Endothelial cell of umbilical vein (primary cell): ENCODE data around the gene ZNF407. TPM values are rescaled to one million over a fixed set of nuclear protein-coding genes. Genes with fewer than 3 reads are reported as not detected.

Source experiments
- BruUV-seq: library from RNA; stranded (reverse); fragments of 400-500 nt; replicated peaks from 2 replicates; lab custom pipeline; 2021; lab: Mats Ljungman, UMichigan
- CTCF ChIA-PET: fragments of 300-600, 350-600 bp; sonication (Branson Sonifier 250); formaldehyde crosslinking; loops from one replicate; lab custom pipeline; 2021; ENCODE audit warnings: antibody characterized with exemption, inconsistent platforms; lab: Charles Lee
- POLR2A ChIA-PET: fragments of 300-600, 350-600 bp; sonication (Branson Sonifier 250); formaldehyde crosslinking; loops from one replicate; lab custom pipeline; 2021; ENCODE audit warnings: antibody characterized with exemption, inconsistent platforms; lab: Charles Lee
- DNase-seq: peaks from one replicate; pipeline ENCODE4 v3.0.0-alpha.2; 2011; ENCODE audit warnings: low read depth, low spot score
- FAIRE-seq: peaks from 2 replicates; lab custom pipeline; 2011; peaks lifted over from hg19 to GRCh38; lab: Jason Lieb, UNC
- H2AFZ ChIP-seq: 2 replicates; pipeline ENCODE4 v1.6.0; 2012; ENCODE audit warnings: low read depth, low read length, control low read depth, inconsistent platforms
- H3K27ac ChIP-seq: 2 replicates; pipeline ENCODE4 v1.5.1; 2011; ENCODE audit warnings: low read depth, mild to moderate bottlenecking, control low read depth, low read length, moderate library complexity; ENCODE audit not compliant: insufficient read depth
- H3K27me3 ChIP-seq, 2 experiments: 2 replicates each; pipeline versions ENCODE4 v1.6.0 to v1.6.1; 2011; ENCODE audit warnings: low read length in 2 of 2, mixed read lengths in 1 of 2; ENCODE audit not compliant: control insufficient read depth in 2 of 2, insufficient read depth in 2 of 2
- H3K36me3 ChIP-seq, 2 experiments: 2 replicates in 1 of 2; 3 replicates in 1 of 2; pipeline ENCODE4 v1.5.1; 2011; ENCODE audit warnings: low read length in 2 of 2, mild to moderate bottlenecking in 1 of 2, moderate library complexity in 1 of 2; ENCODE audit not compliant: control insufficient read depth in 2 of 2, insufficient read depth in 2 of 2; ENCODE audit errors: extremely low read depth in 1 of 2
- H3K4me1 ChIP-seq: 3 replicates; pipeline ENCODE4 v1.5.1; 2011; ENCODE audit warnings: mild to moderate bottlenecking, low read length; ENCODE audit not compliant: control insufficient read depth, insufficient read depth; ENCODE audit errors: extremely low read depth
- H3K4me2 ChIP-seq: 2 replicates; pipeline ENCODE4 v1.6.1; 2011; ENCODE audit warnings: low read length, control low read depth, mixed read lengths; ENCODE audit not compliant: insufficient read depth
- H3K4me3 ChIP-seq, 3 experiments: fragments of 200-600 bp in 1 of 3; sonication (generic), shearing (Covaris generic) in 1 of 3; replicated peaks in 1 of 3; 2 replicates each; pipeline ENCODE4 v1.5.1; 2011 to 2016; ENCODE audit warnings: control low read depth in 3 of 3, low read length in 3 of 3, mild to moderate bottlenecking in 2 of 3, inconsistent platforms in 1 of 3, low read depth in 1 of 3, moderate library complexity in 1 of 3; ENCODE audit not compliant: insufficient read depth in 1 of 3
- H3K79me2 ChIP-seq: 2 replicates; pipeline ENCODE4 v1.6.0; 2012; ENCODE audit warnings: low read length, inconsistent platforms; ENCODE audit not compliant: control insufficient read depth, insufficient read depth
- H3K9ac ChIP-seq: replicated peaks from 2 replicates; pipeline ENCODE3; 2011; ENCODE audit warnings: low read length, control low read depth; ENCODE audit not compliant: insufficient read depth; ENCODE audit errors: extremely low read depth
- H3K9me1 ChIP-seq: replicated peaks from 3 replicates; pipeline ENCODE4 v1.6.0; 2011; ENCODE audit warnings: mild to moderate bottlenecking, low read length; ENCODE audit not compliant: control insufficient read depth, insufficient read depth; ENCODE audit errors: extremely low read depth
- H3K9me3 ChIP-seq: replicated peaks from 2 replicates; pipeline ENCODE4 v1.5.1; 2012; ENCODE audit warnings: low read length, inconsistent platforms; ENCODE audit not compliant: control insufficient read depth, insufficient read depth
- H4K20me1 ChIP-seq: replicated peaks from 2 replicates; pipeline ENCODE3; 2011; ENCODE audit warnings: mild to moderate bottlenecking, low read length; ENCODE audit not compliant: control insufficient read depth, insufficient read depth; ENCODE audit errors: extremely low read depth
- EZH2 ChIP-seq: IDR thresholded peaks from 2 replicates; pipeline ENCODE4 v1.6.1; 2012; ENCODE audit warnings: borderline replicate concordance, low read depth, mild to moderate bottlenecking, moderate library complexity, low read length, inconsistent platforms; ENCODE audit not compliant: severe bottlenecking
- FOS ChIP-seq: IDR thresholded peaks from 2 replicates; pipeline ENCODE4 v1.6.1; 2011; ENCODE audit warnings: mild to moderate bottlenecking, low read length, moderate library complexity, borderline replicate concordance; ENCODE audit not compliant: insufficient read depth
- JUN ChIP-seq: IDR thresholded peaks from 2 replicates; pipeline ENCODE4 v1.6.1; 2011; ENCODE audit warnings: borderline replicate concordance, low read depth; ENCODE audit not compliant: insufficient read length, insufficient read depth
- MYC ChIP-seq: IDR thresholded peaks from one replicate; pipeline ENCODE4 v1.6.1; 2011; ENCODE audit warnings: mild to moderate bottlenecking, low read depth, low read length
- POLR2A ChIP-seq: IDR thresholded peaks from 2 replicates; pipeline ENCODE4 v1.6.1; 2012; ENCODE audit warnings: low read depth, mild to moderate bottlenecking, control low read depth, low read length
- dilution Hi-C: fragments of 300-500 bp; cut with MboI; formaldehyde crosslinking; loops from one replicate; pipeline ENCODE4 v1.15.0; 2019; ENCODE audit warnings: low sequenced_read_pairs; ENCODE audit not compliant: extremely low pct_ligation_motif_present
- intact Hi-C: fragments of 100-400 bp; cut with micrococcal nuclease; formaldehyde crosslinking; loops from one replicate; pipeline ENCODE4 v1.10.0; 2022
- polyA plus RNA-seq, 4 experiments: library from polyadenylated mRNA; depleted of rRNA in 3 of 4; stranded (reverse) in 3 of 4; unstranded in 1 of 4; fragments of >200 nt; gene quantifications; 2 replicates each; pipeline versions ENCODE4 v1.2.1 to v1.2.3, GENCODE V29; 2011 to 2012; ENCODE audit warnings: missing spikeins in 1 of 4
- total RNA-seq: library from RNA; stranded (reverse); gene quantifications from 2 replicates; pipeline ENCODE4 v1.2.3, GENCODE V29; 2021
- TF ChIP-seq, protein P1 (sequence below), 2 donors: IDR thresholded peaks; 1 replicate in 1 of 2; 2 replicates in 1 of 2; pipeline ENCODE4 v1.5.1; 2011; ENCODE audit warnings: low read length in 2 of 2, mild to moderate bottlenecking in 2 of 2, moderate library complexity in 2 of 2, control low read depth in 1 of 2, inconsistent platforms in 1 of 2, low read depth in 1 of 2; ENCODE audit not compliant: insufficient read depth in 1 of 2; ENCODE audit errors: extremely low read depth in 1 of 2
- TF ChIP-seq, protein P2 (sequence below): IDR thresholded peaks from 2 replicates; pipeline ENCODE4 v1.6.1; 2011; ENCODE audit not compliant: insufficient read depth, insufficient read length

Gene ZNF407
- total and polyA plus RNA-seq, 2 donors (not counting 3 experiments of a cell fraction or from before 2014, with no cell fraction given): 3.8 to 20.1 TPM

DNA sequence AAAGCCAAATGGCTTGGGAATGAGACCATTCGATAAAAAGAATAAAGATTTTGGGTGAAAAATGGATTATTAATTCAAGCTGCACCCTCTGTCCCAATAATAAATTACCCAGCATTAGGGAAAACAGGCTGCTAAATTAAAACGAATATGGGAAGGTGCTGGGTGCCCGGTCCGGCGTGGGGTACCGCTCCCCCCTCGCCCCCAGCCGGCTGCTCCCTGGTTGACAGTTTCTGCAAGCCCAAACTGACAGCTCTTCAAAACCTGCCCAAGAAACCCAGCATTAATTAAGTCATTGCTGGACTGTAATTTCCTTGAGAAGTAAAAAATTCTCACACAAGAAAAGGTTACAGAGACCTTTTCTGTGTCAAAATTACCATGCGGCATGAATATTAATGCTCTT is 512.6 kb downstream of the ZNF407 start:
- TF ChIP-seq FOS: no peak
- no peak for TF ChIP-seq MYC
- TF ChIP-seq, protein P1, sequence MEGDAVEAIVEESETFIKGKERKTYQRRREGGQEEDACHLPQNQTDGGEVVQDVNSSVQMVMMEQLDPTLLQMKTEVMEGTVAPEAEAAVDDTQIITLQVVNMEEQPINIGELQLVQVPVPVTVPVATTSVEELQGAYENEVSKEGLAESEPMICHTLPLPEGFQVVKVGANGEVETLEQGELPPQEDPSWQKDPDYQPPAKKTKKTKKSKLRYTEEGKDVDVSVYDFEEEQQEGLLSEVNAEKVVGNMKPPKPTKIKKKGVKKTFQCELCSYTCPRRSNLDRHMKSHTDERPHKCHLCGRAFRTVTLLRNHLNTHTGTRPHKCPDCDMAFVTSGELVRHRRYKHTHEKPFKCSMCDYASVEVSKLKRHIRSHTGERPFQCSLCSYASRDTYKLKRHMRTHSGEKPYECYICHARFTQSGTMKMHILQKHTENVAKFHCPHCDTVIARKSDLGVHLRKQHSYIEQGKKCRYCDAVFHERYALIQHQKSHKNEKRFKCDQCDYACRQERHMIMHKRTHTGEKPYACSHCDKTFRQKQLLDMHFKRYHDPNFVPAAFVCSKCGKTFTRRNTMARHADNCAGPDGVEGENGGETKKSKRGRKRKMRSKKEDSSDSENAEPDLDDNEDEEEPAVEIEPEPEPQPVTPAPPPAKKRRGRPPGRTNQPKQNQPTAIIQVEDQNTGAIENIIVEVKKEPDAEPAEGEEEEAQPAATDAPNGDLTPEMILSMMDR (IDR thresholded peaks at IDR 0.05; ENCODE audit: extremely low read depth in 1 of 2, insufficient read depth in 1 of 2, low read depth in 1 of 2, low read length in 2 of 2): no peak
- TF ChIP-seq EZH2: no peak
- TF ChIP-seq JUN: no peak
- TF ChIP-seq, protein P2, sequence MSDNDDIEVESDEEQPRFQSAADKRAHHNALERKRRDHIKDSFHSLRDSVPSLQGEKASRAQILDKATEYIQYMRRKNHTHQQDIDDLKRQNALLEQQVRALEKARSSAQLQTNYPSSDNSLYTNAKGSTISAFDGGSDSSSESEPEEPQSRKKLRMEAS: no peak
- no peak for TF ChIP-seq POLR2A

More for the DNA sequence above, 512.6 kb downstream of the ZNF407 start:
- Histone ChIP-seq H3K79me2 (no peaks in the 10 kb centered on the region), H3K36me3 (no peaks in the 10 kb centered on the region), H3K9ac (no peak overlapping the region), H3K4me2 (no peak overlapping the region), H3K27ac (no peak overlapping the region), H3K9me1 (no peaks in the 10 kb centered on the region), H3K4me3 (no peak overlapping the region), H3K4me1 (no peaks in the 10 kb centered on the region), H3K27me3 (no peaks in the 10 kb centered on the region), H3K9me3 (no peaks in the 10 kb centered on the region), H2AFZ (no peak overlapping the region), H4K20me1 (no peaks in the 10 kb centered on the region)
- CTCF ChIA-PET: no interaction called here
- DNase-seq (no peak), FAIRE-seq (no peak)
- POLR2A ChIA-PET: no interaction called here
- BruUV-seq: no TSS peak
- dilution Hi-C loops: no loop called here
- intact Hi-C loops: no loop called here
